GM23338 (cell line): ENCODE results near the gene CCDC12. TPM values are rescaled to one million over a fixed set of nuclear protein-coding genes. Genes with fewer than 3 reads are reported as not detected.

Experiments
- ATAC-seq: fragments of 200-7000 bp; cut with Tn5 transposase; 3 replicates; pipeline ENCODE4 v1.9.1; 2020
- DNase-seq: peaks from one replicate; pipeline ENCODE4 v3.0.0-alpha.2; 2015; ENCODE audit warnings: low spot score
- H2AFZ ChIP-seq: fragments of 200-600 bp; sonication (generic); 2 replicates; pipeline ENCODE4 v1.8.0; 2016; ENCODE audit warnings: antibody characterized with exemption, mild to moderate bottlenecking, moderate library complexity
- H3F3A ChIP-seq: fragments of 200-600 bp; sonication (generic); replicated peaks from 2 replicates; pipeline ENCODE4 v1.8.0; 2017; ENCODE audit warnings: antibody characterized with exemption, mixed run types, low read depth
- H3K27ac ChIP-seq: fragments of 200-600 bp; sonication (generic); 2 replicates; pipeline ENCODE4 v1.6.1; 2016; ENCODE audit warnings: low read depth
- H3K27me3 ChIP-seq: fragments of 200-600 bp; sonication (generic); 2 replicates; pipeline ENCODE4 v1.8.0; 2016; ENCODE audit warnings: mild to moderate bottlenecking, mixed run types, moderate library complexity; ENCODE audit not compliant: insufficient read depth
- H3K36me3 ChIP-seq: fragments of 200-600 bp; sonication (generic); 2 replicates; pipeline ENCODE4 v1.8.0; 2016; ENCODE audit warnings: mild to moderate bottlenecking; ENCODE audit not compliant: insufficient read depth
- H3K4me1 ChIP-seq: fragments of 200-600 bp; sonication (generic); 2 replicates; pipeline ENCODE4 v1.8.0; 2016; ENCODE audit warnings: mild to moderate bottlenecking, moderate library complexity; ENCODE audit not compliant: insufficient read depth
- H3K4me2 ChIP-seq: fragments of 200-600 bp; sonication (generic); 2 replicates; pipeline ENCODE4 v1.7.1; 2017; ENCODE audit warnings: mixed run types
- H3K4me3 ChIP-seq: fragments of 200-600 bp; sonication (generic); 2 replicates; pipeline ENCODE4 v1.6.1; 2016; ENCODE audit warnings: mixed run types
- H3K79me2 ChIP-seq: fragments of 200-600 bp; sonication (generic); replicated peaks from 2 replicates; pipeline ENCODE4 v1.8.0; 2017; ENCODE audit warnings: mild to moderate bottlenecking; ENCODE audit not compliant: insufficient read depth
- H3K9me2 ChIP-seq: fragments of 200-600 bp; sonication (generic); 2 replicates; pipeline ENCODE4 v1.8.0; 2017; ENCODE audit not compliant: insufficient read depth
- H4K20me1 ChIP-seq: fragments of 200-600 bp; sonication (generic); replicated peaks from 2 replicates; pipeline ENCODE4 v1.8.0; 2017; ENCODE audit warnings: mild to moderate bottlenecking; ENCODE audit not compliant: insufficient read depth
- H3K27ac Mint-ChIP-seq: 2 replicates; pipeline ENCODE4 v1.8.0; 2020; ENCODE audit warnings: inconsistent platforms, mild to moderate bottlenecking, moderate library complexity, mixed read lengths
- H3K27me3 Mint-ChIP-seq: 3 replicates; pipeline ENCODE4 v1.8.0; 2022; ENCODE audit warnings: low read depth, mild to moderate bottlenecking, moderate library complexity, mixed read lengths, inconsistent platforms; ENCODE audit not compliant: insufficient read depth, poor library complexity
- H3K36me3 Mint-ChIP-seq: 3 replicates; pipeline ENCODE4 v1.8.0; 2021; ENCODE audit warnings: low read depth, mild to moderate bottlenecking, inconsistent platforms, moderate library complexity, mixed read lengths
- H3K4me1 Mint-ChIP-seq: 3 replicates; pipeline ENCODE4 v1.8.0; 2020; ENCODE audit warnings: mild to moderate bottlenecking, inconsistent platforms, mixed read lengths
- H3K4me3 Mint-ChIP-seq: 3 replicates; pipeline ENCODE4 v1.8.0; 2021; ENCODE audit warnings: moderate library complexity, mild to moderate bottlenecking, inconsistent platforms, mixed read lengths
- H3K9me3 Mint-ChIP-seq: 3 replicates; pipeline ENCODE4 v1.8.0; 2020; ENCODE audit warnings: moderate library complexity, mild to moderate bottlenecking, inconsistent platforms, mixed read lengths
- CREB1 ChIP-seq: fragments of 250-450 bp; sonication (Bioruptor Pico); IDR thresholded peaks from 2 replicates; pipeline ENCODE4 v1.5.0; 2020; ENCODE audit warnings: low read depth, mild to moderate bottlenecking, moderate library complexity
- EZH2 ChIP-seq: fragments of 200-600 bp; sonication (generic); IDR thresholded peaks from one replicate; pipeline ENCODE4 v1.8.0; 2017; ENCODE audit warnings: antibody characterized with exemption, mild to moderate bottlenecking, low read depth; ENCODE audit not compliant: unreplicated experiment
- NANOG ChIP-seq: IDR thresholded peaks from 2 replicates; pipeline ENCODE4 v1.6.1; 2016; ENCODE audit warnings: antibody characterized with exemption, borderline replicate concordance
- STAT1 ChIP-seq: IDR thresholded peaks from one replicate; pipeline ENCODE4 v1.6.1; 2016; ENCODE audit warnings: antibody characterized with exemption; ENCODE audit not compliant: unreplicated experiment
- ZNF114 ChIP-seq: fragments of 250-450 bp; sonication (Bioruptor Pico); IDR thresholded peaks from 2 replicates; pipeline ENCODE4 v1.5.0; 2020; ENCODE audit warnings: mild to moderate bottlenecking, moderate library complexity
- ZNF331 ChIP-seq: fragments of 250-450 bp; sonication (Bioruptor Pico); IDR thresholded peaks from 2 replicates; pipeline ENCODE4 v1.5.0; 2020; ENCODE audit warnings: low read depth, mild to moderate bottlenecking, moderate library complexity
- polyA plus RNA-seq: library from polyadenylated mRNA; unstranded; fragments of >200 nt; fragmentation: Nextera tagmentation; extraction: Ambion mirVana; gene quantifications from 2 replicates; pipeline ENCODE4 v1.2.1, GENCODE V29; 2016
- total RNA-seq: library from RNA; depleted of rRNA; stranded (reverse); fragments of >200 nt; shearing (Covaris generic); gene quantifications from 2 replicates; pipeline ENCODE4 v1.2.3, GENCODE V29; 2014
- TF ChIP-seq, protein P1 (sequence below): IDR thresholded peaks from one replicate; pipeline ENCODE4 v1.6.1; 2018; ENCODE audit warnings: antibody characterized with exemption; ENCODE audit not compliant: unreplicated experiment
- TF ChIP-seq, protein P2 (sequence below): IDR thresholded peaks from 2 replicates; pipeline ENCODE4 v1.6.1; 2016; ENCODE audit warnings: antibody characterized with exemption
- TF ChIP-seq, protein P3 (sequence below): fragments of 250-450 bp; sonication (Bioruptor Pico); IDR thresholded peaks from 2 replicates; pipeline ENCODE4 v1.5.0; 2020; ENCODE audit warnings: mild to moderate bottlenecking, moderate library complexity

CCDC12 gene
- total and polyA plus RNA-seq, 2 experiments from 2014 or later: 42.9 to 133 TPM

DNA sequence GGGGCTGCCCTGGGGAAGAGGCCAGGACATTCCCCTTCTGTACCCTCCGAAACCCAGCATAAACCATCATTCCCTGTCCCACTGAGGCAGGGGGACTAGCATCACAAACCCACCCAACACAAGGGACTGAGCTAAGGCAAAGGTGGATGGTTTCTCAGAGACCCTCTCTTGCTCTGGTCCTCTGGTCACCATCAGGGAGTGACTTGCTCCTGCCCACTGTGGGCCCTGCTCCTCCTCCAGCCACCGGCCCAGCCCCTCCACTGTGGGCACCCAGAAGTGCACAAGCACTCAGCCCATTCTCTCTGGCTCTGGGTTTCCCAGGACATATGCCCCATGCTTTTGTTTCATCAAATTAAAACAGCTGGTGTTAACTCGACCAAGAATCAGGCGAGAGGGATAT lies 54.1 kb downstream of the CCDC12 start (continued):
- no peak for TF ChIP-seq ZNF331 (CRISPR knock-in tag)
- TF ChIP-seq EZH2: no peak
- TF ChIP-seq, protein P1, sequence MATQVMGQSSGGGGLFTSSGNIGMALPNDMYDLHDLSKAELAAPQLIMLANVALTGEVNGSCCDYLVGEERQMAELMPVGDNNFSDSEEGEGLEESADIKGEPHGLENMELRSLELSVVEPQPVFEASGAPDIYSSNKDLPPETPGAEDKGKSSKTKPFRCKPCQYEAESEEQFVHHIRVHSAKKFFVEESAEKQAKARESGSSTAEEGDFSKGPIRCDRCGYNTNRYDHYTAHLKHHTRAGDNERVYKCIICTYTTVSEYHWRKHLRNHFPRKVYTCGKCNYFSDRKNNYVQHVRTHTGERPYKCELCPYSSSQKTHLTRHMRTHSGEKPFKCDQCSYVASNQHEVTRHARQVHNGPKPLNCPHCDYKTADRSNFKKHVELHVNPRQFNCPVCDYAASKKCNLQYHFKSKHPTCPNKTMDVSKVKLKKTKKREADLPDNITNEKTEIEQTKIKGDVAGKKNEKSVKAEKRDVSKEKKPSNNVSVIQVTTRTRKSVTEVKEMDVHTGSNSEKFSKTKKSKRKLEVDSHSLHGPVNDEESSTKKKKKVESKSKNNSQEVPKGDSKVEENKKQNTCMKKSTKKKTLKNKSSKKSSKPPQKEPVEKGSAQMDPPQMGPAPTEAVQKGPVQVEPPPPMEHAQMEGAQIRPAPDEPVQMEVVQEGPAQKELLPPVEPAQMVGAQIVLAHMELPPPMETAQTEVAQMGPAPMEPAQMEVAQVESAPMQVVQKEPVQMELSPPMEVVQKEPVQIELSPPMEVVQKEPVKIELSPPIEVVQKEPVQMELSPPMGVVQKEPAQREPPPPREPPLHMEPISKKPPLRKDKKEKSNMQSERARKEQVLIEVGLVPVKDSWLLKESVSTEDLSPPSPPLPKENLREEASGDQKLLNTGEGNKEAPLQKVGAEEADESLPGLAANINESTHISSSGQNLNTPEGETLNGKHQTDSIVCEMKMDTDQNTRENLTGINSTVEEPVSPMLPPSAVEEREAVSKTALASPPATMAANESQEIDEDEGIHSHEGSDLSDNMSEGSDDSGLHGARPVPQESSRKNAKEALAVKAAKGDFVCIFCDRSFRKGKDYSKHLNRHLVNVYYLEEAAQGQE: no peak
- no peak for TF ChIP-seq STAT1
- TF ChIP-seq NANOG: no peak
- no peak for TF ChIP-seq CREB1

DNA sequence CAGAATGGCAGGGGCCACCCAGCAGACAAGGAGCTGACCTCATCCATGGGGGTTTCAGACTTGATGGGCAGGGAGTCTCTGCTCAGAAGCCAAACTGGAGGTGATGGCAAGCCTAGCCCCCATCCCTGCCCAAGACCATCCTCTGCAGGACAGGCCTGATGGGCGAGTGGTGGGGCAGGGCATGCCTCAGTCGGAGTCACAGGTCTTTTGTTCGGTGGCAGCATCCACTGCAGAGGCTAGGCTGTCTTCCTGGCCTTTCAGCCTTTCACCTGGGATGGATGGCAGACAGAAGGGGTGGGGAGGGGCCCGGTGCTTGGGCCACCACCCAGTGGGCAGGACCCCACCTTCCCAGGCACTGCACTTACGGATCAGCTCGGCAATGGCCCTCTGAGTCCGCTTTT lies 54.7 kb downstream of the CCDC12 start:
- no peak overlapping the region for H3K4me3 ChIP-seq
- Mint-ChIP-seq H3K36me3 (peaks cover 75% of the 10 kb centered on the region), H3K4me1 (no peaks in the 10 kb centered on the region), H3K4me3 (no peak overlapping the region), H3K27ac (no peak overlapping the region), H3K9me3 (peaks cover 14% of the 10 kb centered on the region; the same call in 2 of the 3 replicates), H3K27me3 (peaks cover 7% of the 10 kb centered on the region)
- H3K9me2 ChIP-seq: no peaks in the 10 kb centered on the region; the same call in 1 of the 2 replicates
- H3K4me1 ChIP-seq: no peaks in the 10 kb centered on the region
- H3K36me3 ChIP-seq: peaks cover 37% of the 10 kb centered on the region
- no peak for ATAC-seq
- 0 out of 2 replicates have a peak, but pooled peaks cover 13% of the 10 kb centered on the region for H3F3A ChIP-seq
- H4K20me1 ChIP-seq: peaks cover 14% of the 10 kb centered on the region; the same call in 1 of the 2 replicates
- no peak overlapping the region for H3K27ac ChIP-seq
- no peak overlapping the region for H2AFZ ChIP-seq
- no peak overlapping the region for H3K4me2 ChIP-seq
- TF ChIP-seq, protein P2, sequence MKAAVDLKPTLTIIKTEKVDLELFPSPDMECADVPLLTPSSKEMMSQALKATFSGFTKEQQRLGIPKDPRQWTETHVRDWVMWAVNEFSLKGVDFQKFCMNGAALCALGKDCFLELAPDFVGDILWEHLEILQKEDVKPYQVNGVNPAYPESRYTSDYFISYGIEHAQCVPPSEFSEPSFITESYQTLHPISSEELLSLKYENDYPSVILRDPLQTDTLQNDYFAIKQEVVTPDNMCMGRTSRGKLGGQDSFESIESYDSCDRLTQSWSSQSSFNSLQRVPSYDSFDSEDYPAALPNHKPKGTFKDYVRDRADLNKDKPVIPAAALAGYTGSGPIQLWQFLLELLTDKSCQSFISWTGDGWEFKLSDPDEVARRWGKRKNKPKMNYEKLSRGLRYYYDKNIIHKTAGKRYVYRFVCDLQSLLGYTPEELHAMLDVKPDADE: no peak
- TF ChIP-seq, protein P3, sequence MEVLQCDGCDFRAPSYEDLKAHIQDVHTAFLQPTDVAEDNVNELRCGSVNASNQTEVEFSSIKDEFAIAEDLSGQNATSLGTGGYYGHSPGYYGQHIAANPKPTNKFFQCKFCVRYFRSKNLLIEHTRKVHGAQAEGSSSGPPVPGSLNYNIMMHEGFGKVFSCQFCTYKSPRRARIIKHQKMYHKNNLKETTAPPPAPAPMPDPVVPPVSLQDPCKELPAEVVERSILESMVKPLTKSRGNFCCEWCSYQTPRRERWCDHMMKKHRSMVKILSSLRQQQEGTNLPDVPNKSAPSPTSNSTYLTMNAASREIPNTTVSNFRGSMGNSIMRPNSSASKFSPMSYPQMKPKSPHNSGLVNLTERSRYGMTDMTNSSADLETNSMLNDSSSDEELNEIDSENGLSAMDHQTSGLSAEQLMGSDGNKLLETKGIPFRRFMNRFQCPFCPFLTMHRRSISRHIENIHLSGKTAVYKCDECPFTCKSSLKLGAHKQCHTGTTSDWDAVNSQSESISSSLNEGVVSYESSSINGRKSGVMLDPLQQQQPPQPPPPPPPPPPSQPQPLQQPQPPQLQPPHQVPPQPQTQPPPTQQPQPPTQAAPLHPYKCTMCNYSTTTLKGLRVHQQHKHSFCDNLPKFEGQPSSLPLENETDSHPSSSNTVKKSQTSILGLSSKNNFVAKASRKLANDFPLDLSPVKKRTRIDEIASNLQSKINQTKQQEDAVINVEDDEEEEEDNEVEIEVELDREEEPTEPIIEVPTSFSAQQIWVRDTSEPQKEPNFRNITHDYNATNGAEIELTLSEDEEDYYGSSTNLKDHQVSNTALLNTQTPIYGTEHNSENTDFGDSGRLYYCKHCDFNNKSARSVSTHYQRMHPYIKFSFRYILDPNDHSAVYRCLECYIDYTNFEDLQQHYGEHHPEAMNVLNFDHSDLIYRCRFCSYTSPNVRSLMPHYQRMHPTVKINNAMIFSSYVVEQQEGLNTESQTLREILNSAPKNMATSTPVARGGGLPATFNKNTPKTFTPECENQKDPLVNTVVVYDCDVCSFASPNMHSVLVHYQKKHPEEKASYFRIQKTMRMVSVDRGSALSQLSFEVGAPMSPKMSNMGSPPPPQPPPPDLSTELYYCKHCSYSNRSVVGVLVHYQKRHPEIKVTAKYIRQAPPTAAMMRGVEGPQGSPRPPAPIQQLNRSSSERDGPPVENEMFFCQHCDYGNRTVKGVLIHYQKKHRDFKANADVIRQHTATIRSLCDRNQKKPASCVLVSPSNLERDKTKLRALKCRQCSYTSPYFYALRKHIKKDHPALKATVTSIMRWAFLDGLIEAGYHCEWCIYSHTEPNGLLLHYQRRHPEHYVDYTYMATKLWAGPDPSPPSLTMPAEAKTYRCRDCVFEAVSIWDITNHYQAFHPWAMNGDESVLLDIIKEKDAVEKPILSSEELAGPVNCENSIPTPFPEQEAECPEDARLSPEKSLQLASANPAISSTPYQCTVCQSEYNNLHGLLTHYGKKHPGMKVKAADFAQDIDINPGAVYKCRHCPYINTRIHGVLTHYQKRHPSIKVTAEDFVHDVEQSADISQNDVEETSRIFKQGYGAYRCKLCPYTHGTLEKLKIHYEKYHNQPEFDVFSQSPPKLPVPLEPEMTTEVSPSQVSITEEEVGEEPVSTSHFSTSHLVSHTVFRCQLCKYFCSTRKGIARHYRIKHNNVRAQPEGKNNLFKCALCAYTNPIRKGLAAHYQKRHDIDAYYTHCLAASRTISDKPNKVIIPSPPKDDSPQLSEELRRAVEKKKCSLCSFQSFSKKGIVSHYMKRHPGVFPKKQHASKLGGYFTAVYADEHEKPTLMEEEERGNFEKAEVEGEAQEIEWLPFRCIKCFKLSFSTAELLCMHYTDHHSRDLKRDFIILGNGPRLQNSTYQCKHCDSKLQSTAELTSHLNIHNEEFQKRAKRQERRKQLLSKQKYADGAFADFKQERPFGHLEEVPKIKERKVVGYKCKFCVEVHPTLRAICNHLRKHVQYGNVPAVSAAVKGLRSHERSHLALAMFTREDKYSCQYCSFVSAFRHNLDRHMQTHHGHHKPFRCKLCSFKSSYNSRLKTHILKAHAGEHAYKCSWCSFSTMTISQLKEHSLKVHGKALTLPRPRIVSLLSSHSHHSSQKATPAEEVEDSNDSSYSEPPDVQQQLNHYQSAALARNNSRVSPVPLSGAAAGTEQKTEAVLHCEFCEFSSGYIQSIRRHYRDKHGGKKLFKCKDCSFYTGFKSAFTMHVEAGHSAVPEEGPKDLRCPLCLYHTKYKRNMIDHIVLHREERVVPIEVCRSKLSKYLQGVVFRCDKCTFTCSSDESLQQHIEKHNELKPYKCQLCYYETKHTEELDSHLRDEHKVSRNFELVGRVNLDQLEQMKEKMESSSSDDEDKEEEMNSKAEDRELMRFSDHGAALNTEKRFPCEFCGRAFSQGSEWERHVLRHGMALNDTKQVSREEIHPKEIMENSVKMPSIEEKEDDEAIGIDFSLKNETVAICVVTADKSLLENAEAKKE (CRISPR knock-in tag): no peak
- TF ChIP-seq ZNF331 (CRISPR knock-in tag) (no peak), ZNF114 (CRISPR knock-in tag) (no peak), STAT1 (no peak), EZH2 (no peak)
- no peaks in the 10 kb centered on the region for H3K27me3 ChIP-seq
- H3K79me2 ChIP-seq: no peaks in the 10 kb centered on the region
- DNase-seq: no peak
